ENCODE measurements around the gene NMNAT1.
A peak's percentile ranks its signal among the peaks of the same experiment; 100 is the strongest.
"Not testable (repeated sequence)": the region's sequence is repeated elsewhere in the genome, so short reads cannot be mapped to it uniquely, and the experiment has no call there.

Gene NMNAT1

GRCh38 chr1:9910076-9910422 is 33.2 kb upstream of the NMNAT1 start, which contains the start of gene CTNNBIP1:
Gene CTNNBIP1, minus strand, starts transcription at chr1:9910269. Its CDS starts 38,205 bp downstream, at chr1:9872064.
- H3K4me1 Mint-ChIP-seq (ENCODE audit: low read depth), result peaks cover 61% of the 10 kb centered on the region

GRCh38 chr1:9910423-9911178 is 32.7 kb upstream of the NMNAT1 start:
- Mint-ChIP-seq H3K4me1 (ENCODE audit: low read depth) (peaks cover 55% of the 10 kb centered on the region), H3K27me3 (no peaks in the 10 kb centered on the region), H3K36me3 (ENCODE audit: low read depth) (peaks cover 34% of the 10 kb centered on the region), H3K27ac (peak overlapping the region; percentile 98), H3K9me3 (no peaks in the 10 kb centered on the region), H3K4me3 (peak overlapping the region; percentile 90)
- intact Hi-C loops (cut with micrococcal nuclease), result loop anchor here (1.0 to 2.0 kb wide), 2 partner anchors 36 to 122 kb away; partner anchors contain the start of gene UBE4B

More at GRCh38 chr1:9910076-9910422, 33.2 kb upstream of the NMNAT1 start, which contains the start of gene CTNNBIP1:
- Mint-ChIP-seq H3K27ac (peak within 1 kb of the TSS; percentile 98), H3K27me3 (no peaks in the 10 kb centered on the region), H3K36me3 (ENCODE audit: low read depth) (peaks cover 34% of the 10 kb centered on the region), H3K9me3 (no peaks in the 10 kb centered on the region), H3K4me3 (peak within 1 kb of the TSS; percentile 99)
- intact Hi-C loops (cut with micrococcal nuclease), result loop anchor here (1.0 to 2.0 kb wide), 2 partner anchors 35 to 122 kb away; partner anchors contain the start of gene UBE4B

GRCh38 chr1:9912264-9912936 is 30.9 kb upstream of the NMNAT1 start:
- intact Hi-C loops (cut with micrococcal nuclease), result no loop called here
- Mint-ChIP-seq H3K27ac (peak overlapping the region; percentile 60), H3K4me3 (no peak overlapping the region), H3K9me3 (no peaks in the 10 kb centered on the region), H3K36me3 (ENCODE audit: low read depth) (peaks cover 19% of the 10 kb centered on the region), H3K4me1 (ENCODE audit: low read depth) (peaks cover 42% of the 10 kb centered on the region), H3K27me3 (no peaks in the 10 kb centered on the region)

GRCh38 chr1:9914610-9914937 is 28.7 kb upstream of the NMNAT1 start:
- H3K4me1 Mint-ChIP-seq (ENCODE audit: low read depth), result peaks cover 20% of the 10 kb centered on the region
- intact Hi-C loops (cut with micrococcal nuclease), result no loop called here
- H3K4me3 Mint-ChIP-seq, result no peak overlapping the region
- H3K9me3 Mint-ChIP-seq, result no peaks in the 10 kb centered on the region
- H3K27me3 Mint-ChIP-seq, result peaks cover 6% of the 10 kb centered on the region
- peaks cover 8% of the 10 kb centered on the region for H3K36me3 Mint-ChIP-seq (ENCODE audit: low read depth)
- no peak overlapping the region for H3K27ac Mint-ChIP-seq

GRCh38 chr1:9916452-9916851 is 26.8 kb upstream of the NMNAT1 start:
- Mint-ChIP-seq H3K4me3 (no peak overlapping the region), H3K4me1 (ENCODE audit: low read depth) (peaks cover 13% of the 10 kb centered on the region), H3K27ac (no peak overlapping the region), H3K27me3 (peaks cover 6% of the 10 kb centered on the region), H3K36me3 (ENCODE audit: low read depth) (no peaks in the 10 kb centered on the region), H3K9me3 (no peaks in the 10 kb centered on the region)
- intact Hi-C loops (cut with micrococcal nuclease), result no loop called here

GRCh38 chr1:9917495-9917894 is 25.8 kb upstream of the NMNAT1 start:
- intact Hi-C loops (cut with micrococcal nuclease); H3K27ac Mint-ChIP-seq; H3K4me3 Mint-ChIP-seq; H3K4me1 Mint-ChIP-seq (ENCODE audit: low read depth); H3K36me3 Mint-ChIP-seq (ENCODE audit: low read depth); H3K27me3 Mint-ChIP-seq; H3K9me3 Mint-ChIP-seq: not testable (repeated sequence)

GRCh38 chr1:9917901-9918300 is 25.4 kb upstream of the NMNAT1 start:
- no peak overlapping the region for H3K4me3 Mint-ChIP-seq
- no peaks in the 10 kb centered on the region for H3K9me3 Mint-ChIP-seq
- intact Hi-C loops (cut with micrococcal nuclease), result no loop called here
- no peaks in the 10 kb centered on the region for H3K36me3 Mint-ChIP-seq (ENCODE audit: low read depth)
- H3K27ac Mint-ChIP-seq, result no peak overlapping the region
- H3K27me3 Mint-ChIP-seq, result peaks cover 6% of the 10 kb centered on the region
- peaks cover under 1% of the 10 kb centered on the region for H3K4me1 Mint-ChIP-seq (ENCODE audit: low read depth)

GRCh38 chr1:9920606-9921005 is 22.7 kb upstream of the NMNAT1 start:
- H3K36me3 Mint-ChIP-seq (ENCODE audit: low read depth), result no peaks in the 10 kb centered on the region
- H3K4me3 Mint-ChIP-seq, result no peak overlapping the region
- H3K27ac Mint-ChIP-seq, result no peak overlapping the region
- peaks cover 6% of the 10 kb centered on the region for H3K27me3 Mint-ChIP-seq
- H3K9me3 Mint-ChIP-seq, result no peaks in the 10 kb centered on the region
- H3K4me1 Mint-ChIP-seq (ENCODE audit: low read depth), result no peaks in the 10 kb centered on the region
- intact Hi-C loops (cut with micrococcal nuclease), result no loop called here

GRCh38 chr1:9922342-9922741 is 20.9 kb upstream of the NMNAT1 start:
- peaks cover 6% of the 10 kb centered on the region for H3K27me3 Mint-ChIP-seq
- H3K4me1 Mint-ChIP-seq (ENCODE audit: low read depth), result peaks cover 6% of the 10 kb centered on the region
- H3K36me3 Mint-ChIP-seq (ENCODE audit: low read depth), result no peaks in the 10 kb centered on the region
- no peaks in the 10 kb centered on the region for H3K9me3 Mint-ChIP-seq
- H3K27ac Mint-ChIP-seq, result no peak overlapping the region
- intact Hi-C loops (cut with micrococcal nuclease), result no loop called here
- H3K4me3 Mint-ChIP-seq, result no peak overlapping the region

- intact Hi-C loops (cut with micrococcal nuclease), result no loop called here
These were observed 16.0 kb upstream of the NMNAT1 start for GRCh38 chr1:9927259-9927658.

GRCh38 chr1:9929431-9930385 is 13.6 kb upstream of the NMNAT1 start:
- Mint-ChIP-seq H3K4me3 (no peak overlapping the region), H3K4me1 (ENCODE audit: low read depth) (peaks cover 18% of the 10 kb centered on the region), H3K27me3 (no peaks in the 10 kb centered on the region), H3K27ac (no peak overlapping the region), H3K9me3 (no peaks in the 10 kb centered on the region), H3K36me3 (ENCODE audit: low read depth) (peaks cover 54% of the 10 kb centered on the region)
- intact Hi-C loops (cut with micrococcal nuclease), result no loop called here

More at GRCh38 chr1:9927259-9927658, 16.0 kb upstream of the NMNAT1 start:
- Mint-ChIP-seq H3K27me3 (no peaks in the 10 kb centered on the region), H3K9me3 (no peaks in the 10 kb centered on the region), H3K36me3 (ENCODE audit: low read depth) (peaks cover 33% of the 10 kb centered on the region), H3K27ac (peak overlapping the region; percentile 19), H3K4me1 (ENCODE audit: low read depth) (peaks cover 18% of the 10 kb centered on the region), H3K4me3 (no peak overlapping the region)

GRCh38 chr1:9942399-9942938 is 806 bp upstream of the NMNAT1 start:
- H3K9me3 Mint-ChIP-seq, result no peaks in the 10 kb centered on the region
- peaks cover 40% of the 10 kb centered on the region for H3K36me3 Mint-ChIP-seq (ENCODE audit: low read depth)
- H3K27me3 Mint-ChIP-seq, result no peaks in the 10 kb centered on the region
- peak overlapping the region; percentile 87 for H3K4me3 Mint-ChIP-seq
- intact Hi-C loops (cut with micrococcal nuclease), result loop anchor here (2.0 kb wide), 2 partner anchors 68 to 90 kb away; partner anchors contain the start of gene UBE4B
- peaks cover 18% of the 10 kb centered on the region for H3K4me1 Mint-ChIP-seq (ENCODE audit: low read depth)
- H3K27ac Mint-ChIP-seq, result peak overlapping the region; percentile 97

GRCh38 chr1:9946315-9946714 is 3.0 kb downstream of the NMNAT1 start:
- H3K9me3 Mint-ChIP-seq, result no peaks in the 10 kb centered on the region
- no peaks in the 10 kb centered on the region for H3K27me3 Mint-ChIP-seq
- no peak overlapping the region for H3K27ac Mint-ChIP-seq
- peaks cover 39% of the 10 kb centered on the region for H3K4me1 Mint-ChIP-seq (ENCODE audit: low read depth)
- peaks cover 29% of the 10 kb centered on the region for H3K36me3 Mint-ChIP-seq (ENCODE audit: low read depth)
- no peak overlapping the region for H3K4me3 Mint-ChIP-seq
- intact Hi-C loops (cut with micrococcal nuclease), result no loop called here
